Measurements from ENCODE around the gene KCNMA1.

Gene KCNMA1

GRCh38 chr10:76998451-76998850, 639.2 kb downstream of the KCNMA1 start:
- no peaks in the 10 kb centered on the region for H3K4me1 ChIP-seq
- H3K27me3 ChIP-seq, result no peaks in the 10 kb centered on the region
- H3K36me3 ChIP-seq, result no peaks in the 10 kb centered on the region
- H3K9ac ChIP-seq, result no peak overlapping the region
- TF ChIP-seq Cebpa-rat (IDR thresholded peaks at IDR 0.05), result no peak
- H3K4me2 ChIP-seq, result no peak overlapping the region
- H4K20me1 ChIP-seq, result no peaks in the 10 kb centered on the region
- H3K4me3 ChIP-seq, result no peak overlapping the region
- no peak overlapping the region for H3K27ac ChIP-seq
- H3K9me3 ChIP-seq, result no peaks in the 10 kb centered on the region

- Histone ChIP-seq H3K27me3 (no peaks in the 10 kb centered on the region), H3K4me1 (no peaks in the 10 kb centered on the region), H3K9me3 (no peaks in the 10 kb centered on the region), H3K9ac (no peak overlapping the region), H3K27ac (no peak overlapping the region), H4K20me1 (no peaks in the 10 kb centered on the region), H3K36me3 (no peaks in the 10 kb centered on the region), H3K4me2 (no peak overlapping the region), H3K4me3 (no peak overlapping the region)
- TF ChIP-seq Cebpa-rat (IDR thresholded peaks at IDR 0.05), result no peak
Measured at GRCh38 chr10:76997631-76998030, 640.0 kb downstream of the KCNMA1 start.

- no peak for TF ChIP-seq Cebpa-rat (IDR thresholded peaks at IDR 0.05)
- no peaks in the 10 kb centered on the region for H4K20me1 ChIP-seq
- H3K4me2 ChIP-seq, result no peak overlapping the region
- no peak overlapping the region for H3K9ac ChIP-seq
- H3K4me3 ChIP-seq, result no peak overlapping the region
- no peak overlapping the region for H3K27ac ChIP-seq
- no peaks in the 10 kb centered on the region for H3K27me3 ChIP-seq
- no peaks in the 10 kb centered on the region for H3K36me3 ChIP-seq
- H3K9me3 ChIP-seq, result no peaks in the 10 kb centered on the region
- no peaks in the 10 kb centered on the region for H3K4me1 ChIP-seq
Measured at GRCh38 chr10:76995023-76995422, 642.6 kb downstream of the KCNMA1 start.

- no peak overlapping the region for H3K27ac ChIP-seq
- H3K4me2 ChIP-seq, result no peak overlapping the region
- no peak for TF ChIP-seq Cebpa-rat (IDR thresholded peaks at IDR 0.05)
- no peak overlapping the region for H3K4me3 ChIP-seq
- H3K4me1 ChIP-seq, result no peaks in the 10 kb centered on the region
- H3K9me3 ChIP-seq, result no peaks in the 10 kb centered on the region
- no peak overlapping the region for H3K9ac ChIP-seq
- no peaks in the 10 kb centered on the region for H4K20me1 ChIP-seq
- no peaks in the 10 kb centered on the region for H3K36me3 ChIP-seq
- H3K27me3 ChIP-seq, result no peaks in the 10 kb centered on the region
Measured at GRCh38 chr10:76993213-76993612, 644.4 kb downstream of the KCNMA1 start.

- no peaks in the 10 kb centered on the region for H3K36me3 ChIP-seq
- H3K4me1 ChIP-seq, result no peaks in the 10 kb centered on the region
- no peak overlapping the region for H3K27ac ChIP-seq
- H3K27me3 ChIP-seq, result no peaks in the 10 kb centered on the region
- no peaks in the 10 kb centered on the region for H3K9me3 ChIP-seq
- H4K20me1 ChIP-seq, result no peaks in the 10 kb centered on the region
- TF ChIP-seq Cebpa-rat (IDR thresholded peaks at IDR 0.05), result no peak
- H3K9ac ChIP-seq, result no peak overlapping the region
- H3K4me2 ChIP-seq, result no peak overlapping the region
- no peak overlapping the region for H3K4me3 ChIP-seq
Measured at GRCh38 chr10:76992467-76992866, 645.1 kb downstream of the KCNMA1 start.

- Histone ChIP-seq H4K20me1 (no peaks in the 10 kb centered on the region), H3K27ac (no peak overlapping the region), H3K9me3 (no peaks in the 10 kb centered on the region), H3K36me3 (no peaks in the 10 kb centered on the region), H3K4me3 (no peak overlapping the region), H3K27me3 (no peaks in the 10 kb centered on the region), H3K4me2 (no peak overlapping the region), H3K9ac (no peak overlapping the region), H3K4me1 (no peaks in the 10 kb centered on the region)
- TF ChIP-seq Cebpa-rat (IDR thresholded peaks at IDR 0.05), result no peak
Measured at GRCh38 chr10:76991621-76992020, 646.0 kb downstream of the KCNMA1 start.

GRCh38 chr10:76990561-76990960, 647.0 kb downstream of the KCNMA1 start:
- Histone ChIP-seq H3K4me1 (no peaks in the 10 kb centered on the region), H3K27me3 (no peaks in the 10 kb centered on the region), H4K20me1 (no peaks in the 10 kb centered on the region), H3K9ac (no peak overlapping the region), H3K27ac (no peak overlapping the region), H3K36me3 (no peaks in the 10 kb centered on the region), H3K4me2 (no peak overlapping the region), H3K9me3 (no peaks in the 10 kb centered on the region), H3K4me3 (no peak overlapping the region)
- no peak for TF ChIP-seq Cebpa-rat (IDR thresholded peaks at IDR 0.05)

- H3K4me1 ChIP-seq, result no peaks in the 10 kb centered on the region
- no peaks in the 10 kb centered on the region for H3K9me3 ChIP-seq
- no peaks in the 10 kb centered on the region for H3K27me3 ChIP-seq
- no peak overlapping the region for H3K4me2 ChIP-seq
- no peaks in the 10 kb centered on the region for H4K20me1 ChIP-seq
- H3K27ac ChIP-seq, result no peak overlapping the region
- TF ChIP-seq Cebpa-rat (IDR thresholded peaks at IDR 0.05), result no peak
- no peak overlapping the region for H3K9ac ChIP-seq
- H3K4me3 ChIP-seq, result no peak overlapping the region
- H3K36me3 ChIP-seq, result no peaks in the 10 kb centered on the region
Measured at GRCh38 chr10:76984559-76985443, 652.8 kb downstream of the KCNMA1 start.

GRCh38 chr10:76983624-76984023, 654.0 kb downstream of the KCNMA1 start:
- H3K9me3 ChIP-seq, result no peaks in the 10 kb centered on the region
- H3K27me3 ChIP-seq, result no peaks in the 10 kb centered on the region
- no peak for TF ChIP-seq Cebpa-rat (IDR thresholded peaks at IDR 0.05)
- no peaks in the 10 kb centered on the region for H4K20me1 ChIP-seq
- no peak overlapping the region for H3K4me3 ChIP-seq
- no peak overlapping the region for H3K9ac ChIP-seq
- no peaks in the 10 kb centered on the region for H3K36me3 ChIP-seq
- no peak overlapping the region for H3K27ac ChIP-seq
- no peaks in the 10 kb centered on the region for H3K4me1 ChIP-seq
- H3K4me2 ChIP-seq, result no peak overlapping the region

GRCh38 chr10:76982671-76983070, 654.9 kb downstream of the KCNMA1 start:
- Histone ChIP-seq H3K4me1 (peaks cover 6% of the 10 kb centered on the region; the same call in 1 of the 2 replicates), H3K9ac (no peak overlapping the region), H3K36me3 (no peaks in the 10 kb centered on the region), H3K27me3 (no peaks in the 10 kb centered on the region), H3K4me3 (no peak overlapping the region), H3K9me3 (no peaks in the 10 kb centered on the region), H3K27ac (no peak overlapping the region), H3K4me2 (no peak overlapping the region), H4K20me1 (no peaks in the 10 kb centered on the region)
- no peak for TF ChIP-seq Cebpa-rat (IDR thresholded peaks at IDR 0.05)
